NT2/D1 (cell line): ENCODE results near the gene AHDC1.

Source experiments
- DNase-seq: peaks from one replicate; pipeline ENCODE4 v3.0.0-alpha.2; 2011; ENCODE audit warnings: low read depth, low spot score
- H3K27me3 ChIP-seq: 2 replicates; pipeline ENCODE4 v1.6.0; 2011; ENCODE audit warnings: mild to moderate bottlenecking; ENCODE audit not compliant: insufficient read length, insufficient read depth
- H3K36me3 ChIP-seq: 2 replicates; pipeline ENCODE4 v1.6.1; 2011; ENCODE audit warnings: mild to moderate bottlenecking, low read length, mixed read lengths; ENCODE audit not compliant: insufficient read depth, insufficient read length
- H3K4me1 ChIP-seq: 2 replicates; pipeline ENCODE4 v1.5.1; 2011; ENCODE audit not compliant: insufficient read depth, insufficient read length
- H3K4me3 ChIP-seq: 2 replicates; pipeline ENCODE4 v1.5.1; 2011; ENCODE audit warnings: low read depth; ENCODE audit not compliant: insufficient read length
- H3K9ac ChIP-seq: 2 replicates; pipeline ENCODE4 v1.6.0; 2011; ENCODE audit warnings: low read depth; ENCODE audit not compliant: insufficient read length
- H3K9me3 ChIP-seq: 2 replicates; pipeline ENCODE4 v1.5.1; 2011; ENCODE audit warnings: mild to moderate bottlenecking, low read length; ENCODE audit not compliant: insufficient read depth
- SUZ12 ChIP-seq: IDR thresholded peaks from 2 replicates; pipeline ENCODE4 v1.6.1; 2011; ENCODE audit not compliant: insufficient read length, insufficient read depth; ENCODE audit errors: extremely low read depth
- YY1 ChIP-seq: IDR thresholded peaks from 2 replicates; pipeline ENCODE4 v1.6.1; 2011; ENCODE audit not compliant: insufficient read length, insufficient read depth
- ZNF274 ChIP-seq: IDR thresholded peaks from 2 replicates; pipeline ENCODE4 v1.6.1; 2011; ENCODE audit warnings: mild to moderate bottlenecking, low read depth, low read length

The AHDC1 gene

GRCh38 chr1:27603681-27604578 lies at the start of gene AHDC1:
TSS of gene AHDC1 (minus strand) at chr1:27604144. CDS start at chr1:27552115, 52,029 bp downstream.
- Histone ChIP-seq H3K4me1 (peaks cover 56% of the 10 kb centered on the region), H3K27me3 (peaks cover 6% of the 10 kb centered on the region), H3K4me3 (peak within 1 kb of the TSS; percentile 81), H3K36me3 (peaks cover 5% of the 10 kb centered on the region), H3K9ac (peak within 1 kb of the TSS; percentile 89), H3K9me3 (no peaks in the 10 kb centered on the region)
- DNase-seq: peak; percentile 95
- TF ChIP-seq SUZ12 (no peak), ZNF274 (no peak), YY1 (no peak)

- no peak for DNase-seq
- no peaks in the 10 kb centered on the region for H3K9me3 ChIP-seq
- no peaks in the 10 kb centered on the region for H3K27me3 ChIP-seq
- H3K4me3 ChIP-seq: no peak overlapping the region
- no peaks in the 10 kb centered on the region for H3K36me3 ChIP-seq
- no peak for TF ChIP-seq SUZ12
- TF ChIP-seq ZNF274: no peak
- TF ChIP-seq YY1: no peak
- no peak overlapping the region for H3K9ac ChIP-seq
- peaks cover 16% of the 10 kb centered on the region for H3K4me1 ChIP-seq
These were observed 48.3 kb upstream of the AHDC1 start for GRCh38 chr1:27652111-27652864.

- H3K27me3 ChIP-seq: no peaks in the 10 kb centered on the region
- H3K4me3 ChIP-seq: no peak overlapping the region
- H3K4me1 ChIP-seq: peaks cover 15% of the 10 kb centered on the region
- no peak overlapping the region for H3K9ac ChIP-seq
- no peaks in the 10 kb centered on the region for H3K36me3 ChIP-seq
- TF ChIP-seq SUZ12 (no peak), YY1 (no peak), ZNF274 (no peak)
- H3K9me3 ChIP-seq: no peaks in the 10 kb centered on the region
- no peak for DNase-seq
These were observed 46.7 kb upstream of the AHDC1 start for GRCh38 chr1:27650539-27651175.

- no peak overlapping the region for H3K9ac ChIP-seq
- peaks cover 10% of the 10 kb centered on the region for H3K4me1 ChIP-seq
- no peak for DNase-seq
- no peaks in the 10 kb centered on the region for H3K27me3 ChIP-seq
- no peaks in the 10 kb centered on the region for H3K9me3 ChIP-seq
- no peak overlapping the region for H3K4me3 ChIP-seq
- no peaks in the 10 kb centered on the region for H3K36me3 ChIP-seq
- TF ChIP-seq ZNF274 (no peak), YY1 (no peak), SUZ12 (no peak)
These were observed 46.2 kb upstream of the AHDC1 start for GRCh38 chr1:27650171-27650538.

GRCh38 chr1:27649306-27649635 lies 45.3 kb upstream of the AHDC1 start:
- TF ChIP-seq ZNF274 (no peak), SUZ12 (no peak), YY1 (no peak)

GRCh38 chr1:27648602-27649305 lies 44.8 kb upstream of the AHDC1 start:
- Histone ChIP-seq H3K4me1 (peaks cover 8% of the 10 kb centered on the region), H3K36me3 (no peaks in the 10 kb centered on the region), H3K27me3 (no peaks in the 10 kb centered on the region), H3K4me3 (no peak overlapping the region), H3K9ac (no peak overlapping the region), H3K9me3 (no peaks in the 10 kb centered on the region)
- TF ChIP-seq ZNF274 (no peak), YY1 (no peak), SUZ12 (no peak)
- no peak for DNase-seq

More at GRCh38 chr1:27649306-27649635, 45.3 kb upstream of the AHDC1 start:
- Histone ChIP-seq H3K9ac (no peak overlapping the region), H3K4me1 (peaks cover 8% of the 10 kb centered on the region), H3K9me3 (no peaks in the 10 kb centered on the region), H3K4me3 (no peak overlapping the region), H3K36me3 (no peaks in the 10 kb centered on the region), H3K27me3 (no peaks in the 10 kb centered on the region)
- no peak for DNase-seq

- no peak for TF ChIP-seq YY1
- no peak for TF ChIP-seq ZNF274
- TF ChIP-seq SUZ12: no peak
These were observed 43.4 kb upstream of the AHDC1 start for GRCh38 chr1:27647328-27647727.

More at GRCh38 chr1:27647328-27647727, 43.4 kb upstream of the AHDC1 start:
- Histone ChIP-seq H3K9ac (no peak overlapping the region), H3K27me3 (no peaks in the 10 kb centered on the region), H3K4me3 (no peak overlapping the region), H3K36me3 (no peaks in the 10 kb centered on the region), H3K9me3 (no peaks in the 10 kb centered on the region), H3K4me1 (peaks cover 12% of the 10 kb centered on the region)
- no peak for DNase-seq
